Measurements from ENCODE around the gene COA6. TPM values are rescaled to one million over a fixed set of nuclear protein-coding genes. Genes with fewer than 3 reads are reported as not detected.

Gene COA6
- total and polyA plus RNA-seq, 2 of the 8 experiments (the other 6 are each of a cell fraction or from before 2014, with no cell fraction given) = 22.9 to 44.9 TPM

DNA sequence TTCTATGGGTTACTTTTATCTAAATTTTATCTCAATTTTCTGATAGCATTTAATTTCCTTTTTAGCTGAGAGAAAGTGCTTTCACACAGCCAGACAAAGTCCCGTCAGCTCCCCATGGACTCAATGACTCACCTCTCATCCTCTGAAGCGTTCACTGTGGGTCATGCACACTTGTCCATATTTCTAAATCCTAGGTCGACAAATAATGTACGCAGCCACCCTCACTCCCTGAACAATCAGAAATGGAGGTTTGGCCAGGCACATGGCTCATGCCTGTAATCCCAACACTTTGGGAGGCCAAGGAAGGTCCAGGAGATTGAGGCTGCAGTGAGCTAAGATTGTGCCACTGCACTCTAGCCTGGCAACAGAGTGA is 42.4 kb upstream of the COA6 start:
- H3K4me2 ChIP-seq (ENCODE audit: insufficient read depth in 1 of 2, low read depth in 2 of 2, low read length in 2 of 2) = no peak overlapping the region
- DNase-seq (ENCODE audit: low read depth in 1 of 2, low spot score in 2 of 2) (no peak), FAIRE-seq (no peak)
- H3K79me2 ChIP-seq (ENCODE audit: control insufficient read depth in 1 of 2, insufficient read depth in 2 of 2, low read length in 2 of 2) = no peaks in the 10 kb centered on the region
- H3K56ac ChIP-seq (replicated peaks; ENCODE audit: insufficient read length, low read depth, low read length) = no peak overlapping the region
- POLR2A ChIA-PET (ENCODE audit: partially characterized antibody) = no interaction called here
- no peak overlapping the region for H3K18ac ChIP-seq (ENCODE audit: extremely low read depth, low read length)
- no peaks in the 10 kb centered on the region for H3K9me3 ChIP-seq (ENCODE audit: insufficient read depth in 2 of 2, low read depth in 1 of 2, low read length in 1 of 2)
- no peaks in the 10 kb centered on the region for H3K23me2 ChIP-seq (ENCODE audit: low read depth, low read length)
- H4K20me1 ChIP-seq (replicated peaks in 1 of 2; ENCODE audit: control insufficient read depth in 1 of 2, insufficient read depth in 2 of 2, low read length in 2 of 2) = no peaks in the 10 kb centered on the region
- CTCF ChIA-PET (ENCODE audit: partially characterized antibody) = interaction anchor here (0.9 to 1.3 kb wide), 3 partner anchors 12 to 206 kb away, joined by 3 read pairs; no protein-coding TSS in a partner anchor
- H3K4me1 ChIP-seq (replicated peaks in 1 of 4; ENCODE audit: control insufficient read depth in 3 of 4, insufficient read depth in 4 of 4, low read length in 3 of 4) = peaks cover 0 to 3% (median under 1%) of the 10 kb centered on the region in 4 experiments; a peak in 1 of 7 replicates
- no peak overlapping the region for H2BK120ac ChIP-seq (replicated peaks; ENCODE audit: low read depth, low read length)
- no peak overlapping the region for H2BK20ac ChIP-seq (ENCODE audit: low read length)
- H3K23ac ChIP-seq (ENCODE audit: insufficient read length) = no peak overlapping the region
- no peak overlapping the region for H3K14ac ChIP-seq (ENCODE audit: insufficient read length)
- H2BK12ac ChIP-seq (ENCODE audit: low read depth, low read length) = no peak overlapping the region
- no peak overlapping the region for H4K8ac ChIP-seq (ENCODE audit: extremely low read depth, insufficient read depth, low read length)
- no peak overlapping the region for H3K4me3 ChIP-seq (ENCODE audit: extremely low read depth in 1 of 4, insufficient read depth in 2 of 4, low read depth in 3 of 4, low read length in 4 of 4)
- H2AFZ ChIP-seq (ENCODE audit: low read length) = no peak overlapping the region
- H2BK15ac ChIP-seq (ENCODE audit: low read length) = no peak overlapping the region
- no peaks in the 10 kb centered on the region for H3K27me3 ChIP-seq (replicated peaks in 1 of 4; ENCODE audit: control insufficient read depth in 3 of 4, extremely low read depth in 1 of 4, insufficient read depth in 3 of 4, low read length in 3 of 4)
- no peak overlapping the region for H4K91ac ChIP-seq (replicated peaks; ENCODE audit: insufficient read length, low read length)
- H4K5ac ChIP-seq (ENCODE audit: insufficient read length, low read depth, low read length) = no peak overlapping the region
- H3K27ac ChIP-seq (ENCODE audit: low read depth, low read length) = no peak overlapping the region
- H2BK5ac ChIP-seq (ENCODE audit: low read depth, low read length) = no peak overlapping the region
- no peaks in the 10 kb centered on the region for H3K36me3 ChIP-seq (ENCODE audit: control insufficient read depth in 2 of 4, insufficient read depth in 4 of 4, low read length in 3 of 4)
- no peaks in the 10 kb centered on the region for H3K79me1 ChIP-seq (ENCODE audit: low read depth, low read length)
- WGBS, 2 experiments (ENCODE audit: extremely low coverage in 1 of 2, insufficient coverage in 1 of 2, insufficient read length in 1 of 2, insufficient replicate concordance in 2 of 2, low coverage in 1 of 2, low lambda C conversion rate in 2 of 2, missing lambda C conversion rate in 1 of 2) = 96% methylated on average over 4 of the region's 4 CpGs; no CpG with 5 or more reads in 1 of the 2 experiments
- H2AK5ac ChIP-seq (ENCODE audit: low read depth, low read length) = no peak overlapping the region
- no peak overlapping the region for H3K9ac ChIP-seq (replicated peaks in 1 of 4; ENCODE audit: extremely low read depth in 1 of 4, low read depth in 3 of 4, low read length in 3 of 4)
- H3K4ac ChIP-seq (replicated peaks; ENCODE audit: insufficient read length, low read depth, low read length) = no peak overlapping the region
- TF ChIP-seq EZH2 (IDR thresholded peaks at IDR 0.05; ENCODE audit: low read depth, low read length, severe bottlenecking) = no peak
- no peak for TF ChIP-seq HDAC6 (IDR thresholded peaks at IDR 0.05; ENCODE audit: low read depth, low read length)
- TF ChIP-seq HDAC2 (IDR thresholded peaks at IDR 0.05; ENCODE audit: borderline replicate concordance in 1 of 2, low read depth in 2 of 2, low read length in 2 of 2) = no peak
- TF ChIP-seq POLR2AphosphoS5 (IDR thresholded peaks at IDR 0.05; ENCODE audit: low read depth, low read length) = no peak
- TF ChIP-seq CBX5 (IDR thresholded peaks at IDR 0.05; ENCODE audit: low read depth, low read length) = no peak
- no peak for TF ChIP-seq CTBP2 (IDR thresholded peaks at IDR 0.05; ENCODE audit: borderline replicate concordance, insufficient read depth, insufficient read length, low read length)
- TF ChIP-seq, protein P1, sequence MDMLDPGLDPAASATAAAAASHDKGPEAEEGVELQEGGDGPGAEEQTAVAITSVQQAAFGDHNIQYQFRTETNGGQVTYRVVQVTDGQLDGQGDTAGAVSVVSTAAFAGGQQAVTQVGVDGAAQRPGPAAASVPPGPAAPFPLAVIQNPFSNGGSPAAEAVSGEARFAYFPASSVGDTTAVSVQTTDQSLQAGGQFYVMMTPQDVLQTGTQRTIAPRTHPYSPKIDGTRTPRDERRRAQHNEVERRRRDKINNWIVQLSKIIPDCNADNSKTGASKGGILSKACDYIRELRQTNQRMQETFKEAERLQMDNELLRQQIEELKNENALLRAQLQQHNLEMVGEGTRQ (IDR thresholded peaks at IDR 0.05; ENCODE audit: low read length) = no peak
- no peak for TF ChIP-seq KDM1A (IDR thresholded peaks at IDR 0.05; ENCODE audit: borderline replicate concordance, low read length)
- TF ChIP-seq RNF2 (IDR thresholded peaks at IDR 0.05; ENCODE audit: borderline replicate concordance, low read depth, low read length, missing control alignments, poor library complexity, severe bottlenecking) = no peak
- no peak for TF ChIP-seq GTF2F1 (IDR thresholded peaks at IDR 0.05; ENCODE audit: borderline replicate concordance, low read depth, low read length)
- TF ChIP-seq GABPA (IDR thresholded peaks at IDR 0.05; ENCODE audit: borderline replicate concordance, insufficient read depth, low read length) = no peak
- no peak for TF ChIP-seq SAP30 (IDR thresholded peaks at IDR 0.05; ENCODE audit: insufficient read depth, insufficient replicate concordance, low read length)

Measured in H1 (cell line).